ENCODE results near the gene LAMP1. TPM values are rescaled to one million over a fixed set of nuclear protein-coding genes. Genes with fewer than 3 reads are reported as not detected.
"Not testable (repeated sequence)": the region's sequence is repeated elsewhere in the genome, so short reads cannot be mapped to it uniquely, and the experiment has no call there.

The LAMP1 gene
- total and polyA plus RNA-seq, 2 of the 4 experiments (the other 2 are of a cell fraction): 60.6 to 229 TPM

DNA sequence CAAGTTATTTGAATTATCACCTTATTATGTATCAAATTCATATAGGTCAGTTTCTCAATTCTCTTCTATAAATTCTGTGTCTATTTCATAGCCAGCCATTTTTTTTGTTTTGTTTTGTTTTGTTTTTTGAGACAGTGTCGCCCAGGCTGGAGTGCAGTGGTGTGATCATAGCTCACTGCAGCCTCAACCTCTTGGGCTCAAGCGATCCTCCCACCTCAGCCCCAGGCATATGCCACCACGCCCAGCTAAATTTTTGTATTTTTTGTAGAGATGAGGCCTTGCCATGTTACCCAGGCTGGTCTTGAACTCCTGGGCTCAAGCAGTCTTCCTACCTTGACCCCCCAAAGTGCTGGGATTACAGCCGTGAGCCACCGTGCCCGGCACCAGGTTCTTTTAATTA lies 39.1 kb upstream of the LAMP1 start:
- H3K9me3 ChIP-seq (ENCODE audit: control insufficient read depth, insufficient read depth, low read length); H2AK9ac ChIP-seq (replicated peaks; ENCODE audit: low read depth, low read length, poor library complexity); H2BK20ac ChIP-seq (ENCODE audit: low read depth, low read length); dilution Hi-C loops (cut with HindIII; ENCODE audit: low sequenced_read_pairs, unreplicated experiment); H3K4me1 ChIP-seq (ENCODE audit: control insufficient read depth, insufficient read depth, low read length); H3K56ac ChIP-seq (ENCODE audit: extremely low read depth, insufficient read depth, low read length); H2BK120ac ChIP-seq (ENCODE audit: low read depth, low read length); H3K23ac ChIP-seq (ENCODE audit: low read depth, low read length); H3K18ac ChIP-seq (ENCODE audit: low read depth, low read length); intact Hi-C loops (cut with micrococcal nuclease); H3K4ac ChIP-seq (ENCODE audit: low read depth, low read length); H3K4me2 ChIP-seq (ENCODE audit: low read depth, low read length); BruUV-seq (replicated peaks); H4K91ac ChIP-seq (ENCODE audit: insufficient read depth, low read depth, low read length); DNase-seq; H3K9ac ChIP-seq (ENCODE audit: low read depth, low read length); H4K8ac ChIP-seq (ENCODE audit: low read depth in 2 of 2, low read length in 2 of 2); H4K20me1 ChIP-seq (ENCODE audit: insufficient read depth, low read length); H2BK15ac ChIP-seq (ENCODE audit: low read depth, low read length); H2AFZ ChIP-seq (replicated peaks; ENCODE audit: low read length, poor library complexity); H3K4me3 ChIP-seq (ENCODE audit: insufficient read depth, low read depth, low read length); H2BK5ac ChIP-seq (ENCODE audit: low read depth, low read length, poor library complexity, severe bottlenecking); H3K27ac ChIP-seq (ENCODE audit: insufficient read depth, low read length); H3K14ac ChIP-seq (replicated peaks; ENCODE audit: low read depth, low read length); H3K27me3 ChIP-seq (ENCODE audit: control insufficient read depth, insufficient read depth, low read length); H4K5ac ChIP-seq (ENCODE audit: low read depth, low read length); ATAC-seq (ENCODE audit: low read depth); in situ Hi-C loops (cut with MboI; ENCODE audit: low sequenced_read_pairs); H2AK5ac ChIP-seq (ENCODE audit: low read depth, low read length); H3K9me1 ChIP-seq (ENCODE audit: insufficient read depth, low read length): not testable (repeated sequence)
- Histone ChIP-seq H3K36me3 (ENCODE audit: control insufficient read depth, insufficient read depth, low read length) (peaks cover 46% of the 10 kb centered on the region), H3K79me1 (ENCODE audit: low read depth in 1 of 2, low read length in 2 of 2) (peaks cover 4 to 19% of the 10 kb centered on the region in 2 experiments; a peak in 3 of 4 replicates)
- no CpG with 5 or more reads among the region's 6 CpGs for WGBS, 2 experiments (ENCODE audit: extremely low coverage in 2 of 2, insufficient read length in 1 of 2)
- ChIA-PET CTCF (interaction anchor here (1.2 kb wide), 1 partner anchor 9 kb away, joined by 4 read pairs; no protein-coding TSS in a partner anchor), POLR2A (ENCODE audit: unreplicated experiment) (interaction anchor here (0.5 kb wide), 1 partner anchor 35 kb away, joined by 11 read pairs; no protein-coding TSS in a partner anchor)
